Stimulated activated memory B cell treated with anti-CD40 and anti-IgM and Interleukin-4, amounts not matched to agents 10 μg/mL and 1 μg/mL and 100 μg/mL, for 72 hours (primary cell): ENCODE data around the gene PRAC1.

Source experiments
- ATAC-seq: fragments of 150-1000 bp; cut with Tn5 transposase; 2 replicates; pipeline ENCODE4 v1.10.0; 2021
- H3K27ac Mint-ChIP-seq: one replicate; pipeline ENCODE4 v1.8.0; 2022; ENCODE audit warnings: mild to moderate bottlenecking, mixed read lengths
- H3K27me3 Mint-ChIP-seq: one replicate; pipeline ENCODE4 v1.8.0; 2022; ENCODE audit warnings: mixed read lengths
- H3K36me3 Mint-ChIP-seq: one replicate; pipeline ENCODE4 v1.8.0; 2022; ENCODE audit warnings: mixed read lengths
- H3K4me1 Mint-ChIP-seq: one replicate; pipeline ENCODE4 v1.8.0; 2022; ENCODE audit warnings: mixed read lengths
- H3K4me3 Mint-ChIP-seq: one replicate; pipeline ENCODE4 v1.8.0; 2022; ENCODE audit warnings: mild to moderate bottlenecking, moderate library complexity, mixed read lengths
- H3K9me3 Mint-ChIP-seq: one replicate; pipeline ENCODE4 v1.8.0; 2022; ENCODE audit warnings: mixed read lengths

Gene PRAC1

GRCh38 chr17:48722201-48722907 lies at the start of gene PRAC1:
PRAC1 (minus strand) TSS chr17:48722518; CDS start chr17:48722392, 126 bp downstream.
- Mint-ChIP-seq H3K9me3 (no peaks in the 10 kb centered on the region), H3K4me3 (peak within 1 kb of the TSS; percentile 15), H3K36me3 (no peaks in the 10 kb centered on the region), H3K27ac (no peak within 1 kb of the TSS), H3K27me3 (peaks cover 99% of the 10 kb centered on the region), H3K4me1 (peaks cover 29% of the 10 kb centered on the region)
- ATAC-seq = no peak

GRCh38 chr17:48770954-48771353 lies 48.6 kb upstream of the PRAC1 start:
- no peak overlapping the region for H3K27ac Mint-ChIP-seq
- H3K4me3 Mint-ChIP-seq = no peak overlapping the region
- no peaks in the 10 kb centered on the region for H3K9me3 Mint-ChIP-seq
- peaks cover 77% of the 10 kb centered on the region for H3K27me3 Mint-ChIP-seq
- no peaks in the 10 kb centered on the region for H3K36me3 Mint-ChIP-seq
- no peak for ATAC-seq
- no peaks in the 10 kb centered on the region for H3K4me1 Mint-ChIP-seq

DNA sequence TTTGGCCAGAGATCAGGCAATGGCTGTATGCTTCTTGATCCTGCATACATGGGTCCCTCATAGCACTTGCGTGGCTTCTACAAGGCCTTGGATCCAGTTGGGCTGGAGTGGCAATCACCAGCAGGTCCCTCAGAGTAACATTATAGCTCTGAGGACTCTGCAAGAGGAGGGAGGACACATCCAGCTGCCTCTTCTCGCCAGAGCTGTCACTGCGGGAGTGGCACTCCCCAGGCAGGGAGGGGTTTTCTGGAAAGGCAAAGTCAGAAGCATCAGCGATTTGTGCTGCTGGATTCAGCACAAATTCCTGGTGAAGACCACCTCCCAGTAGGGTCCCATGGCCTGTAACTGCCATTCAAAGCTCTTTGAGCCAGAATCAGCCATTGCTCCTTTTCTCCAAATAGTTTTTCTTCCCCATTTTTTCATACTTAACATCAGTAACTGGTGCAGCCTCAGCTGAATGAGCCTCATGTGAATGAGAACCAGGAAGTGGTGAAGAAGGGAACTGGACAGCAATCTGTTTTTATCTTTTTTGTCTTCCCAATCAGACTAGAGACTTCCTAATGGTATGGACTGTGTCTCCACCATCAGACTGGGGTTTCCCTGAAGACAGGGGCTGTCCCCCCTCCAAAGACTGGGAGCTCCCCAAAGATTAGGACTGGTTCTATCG lies 46.8 kb upstream of the PRAC1 start:
- Mint-ChIP-seq H3K9me3 (no peaks in the 10 kb centered on the region), H3K27ac (no peak overlapping the region), H3K4me1 (no peaks in the 10 kb centered on the region), H3K36me3 (no peaks in the 10 kb centered on the region), H3K4me3 (no peak overlapping the region), H3K27me3 (peaks cover 59% of the 10 kb centered on the region)
- no peak for ATAC-seq

DNA sequence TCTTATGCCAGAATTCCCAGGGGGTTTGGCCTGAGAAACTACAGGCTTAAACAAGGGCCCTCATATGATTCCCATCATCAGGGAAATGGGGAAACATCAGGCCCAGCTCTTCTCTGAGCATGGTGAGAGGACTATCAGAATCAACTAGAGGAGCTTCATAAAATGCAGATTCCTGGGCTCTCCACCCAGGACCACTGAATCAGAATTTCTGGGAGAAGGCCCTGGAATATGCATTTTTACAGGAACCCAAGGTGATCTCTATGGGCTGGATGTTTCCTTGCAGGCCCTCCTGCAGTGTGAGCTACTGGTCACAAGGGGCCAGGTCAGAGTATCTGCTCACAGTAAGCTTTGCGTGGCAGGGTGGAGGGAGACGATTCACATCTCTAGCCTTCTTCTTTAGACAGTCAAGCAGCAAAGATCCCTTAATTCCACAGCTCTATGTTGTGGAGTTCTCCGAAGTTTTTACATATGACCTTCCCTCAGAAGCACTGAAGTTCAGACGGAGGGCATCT lies 45.0 kb upstream of the PRAC1 start:
- peaks cover 58% of the 10 kb centered on the region for H3K27me3 Mint-ChIP-seq
- no peak overlapping the region for H3K27ac Mint-ChIP-seq
- H3K36me3 Mint-ChIP-seq = no peaks in the 10 kb centered on the region
- H3K9me3 Mint-ChIP-seq = no peaks in the 10 kb centered on the region
- H3K4me1 Mint-ChIP-seq = no peaks in the 10 kb centered on the region
- ATAC-seq = no peak
- H3K4me3 Mint-ChIP-seq = no peak overlapping the region

- no peak overlapping the region for H3K4me3 Mint-ChIP-seq
- ATAC-seq = no peak
- peaks cover 69% of the 10 kb centered on the region for H3K27me3 Mint-ChIP-seq
- peaks cover 9% of the 10 kb centered on the region for H3K4me1 Mint-ChIP-seq
- H3K9me3 Mint-ChIP-seq = no peaks in the 10 kb centered on the region
- H3K36me3 Mint-ChIP-seq = no peaks in the 10 kb centered on the region
- no peak overlapping the region for H3K27ac Mint-ChIP-seq
Measured at GRCh38 chr17:48761114-48761513, 38.8 kb upstream of the PRAC1 start.

DNA sequence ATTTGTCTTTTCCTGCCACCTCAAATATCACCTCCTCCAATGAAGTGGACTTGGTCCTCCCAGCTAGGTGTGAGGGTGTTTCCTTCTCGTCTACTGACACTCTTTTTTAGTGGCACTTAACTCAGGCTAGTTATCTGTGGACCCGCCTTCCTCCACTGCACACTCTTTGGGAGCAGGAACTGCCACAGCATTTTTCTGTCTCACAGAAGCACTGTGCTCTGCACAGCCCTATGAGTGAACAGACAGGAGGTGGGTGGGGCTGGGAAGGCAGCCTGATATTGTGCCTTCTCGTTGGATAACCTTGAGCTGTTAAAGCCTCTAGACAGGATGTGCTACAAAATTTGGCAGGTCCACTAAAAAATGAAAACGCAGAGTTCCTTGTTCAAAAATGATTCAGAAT lies 38.1 kb upstream of the PRAC1 start:
- no peak for ATAC-seq
- H3K9me3 Mint-ChIP-seq = no peaks in the 10 kb centered on the region
- peaks cover 76% of the 10 kb centered on the region for H3K27me3 Mint-ChIP-seq
- no peak overlapping the region for H3K27ac Mint-ChIP-seq
- H3K4me1 Mint-ChIP-seq = peaks cover 9% of the 10 kb centered on the region
- H3K36me3 Mint-ChIP-seq = no peaks in the 10 kb centered on the region
- no peak overlapping the region for H3K4me3 Mint-ChIP-seq

DNA sequence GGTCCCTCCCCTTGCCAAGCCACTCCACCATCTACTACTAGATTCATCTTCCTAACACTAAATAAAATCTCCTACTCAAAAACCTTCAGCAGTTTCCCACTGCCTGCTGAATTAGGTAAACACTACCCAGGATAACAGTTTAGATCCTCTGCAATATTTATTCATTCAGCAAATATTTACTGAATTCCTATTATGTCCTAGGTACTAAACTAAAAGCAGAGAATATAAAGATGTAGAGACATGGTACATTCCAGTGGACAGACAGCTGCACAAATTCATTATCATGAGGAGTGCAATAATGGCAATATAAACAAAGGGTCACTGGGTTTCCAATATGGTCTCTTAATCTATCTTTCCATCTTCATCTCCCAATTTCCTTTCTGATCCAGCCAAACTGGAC lies 37.0 kb upstream of the PRAC1 start:
- peaks cover 9% of the 10 kb centered on the region for H3K4me1 Mint-ChIP-seq

DNA sequence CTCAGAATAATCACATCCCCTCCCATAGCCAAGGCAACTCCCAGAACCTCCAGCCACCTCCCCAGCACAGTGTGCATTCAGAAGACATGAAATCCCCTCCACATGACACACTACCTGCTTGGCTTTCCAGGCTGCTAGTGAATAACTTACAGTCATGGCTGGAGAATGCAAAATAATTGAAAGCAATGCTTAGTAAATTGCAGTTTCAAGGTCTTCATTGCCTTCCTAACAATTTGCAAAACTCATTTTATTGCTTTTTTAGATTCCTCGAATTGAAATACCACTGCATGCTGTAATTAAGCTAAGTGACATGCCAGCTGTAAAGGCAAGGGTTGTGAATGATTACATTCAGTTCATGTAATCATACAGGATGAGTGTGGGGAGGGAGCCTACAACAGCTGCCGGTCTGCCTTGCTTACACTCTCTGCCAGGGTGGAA lies 35.2 kb upstream of the PRAC1 start:
- Mint-ChIP-seq H3K4me1 (peaks cover 15% of the 10 kb centered on the region), H3K27me3 (peaks cover 90% of the 10 kb centered on the region), H3K4me3 (no peak overlapping the region), H3K9me3 (no peaks in the 10 kb centered on the region), H3K36me3 (no peaks in the 10 kb centered on the region), H3K27ac (no peak overlapping the region)
- ATAC-seq = no peak

More for the DNA sequence above, 37.0 kb upstream of the PRAC1 start:
- H3K4me3 Mint-ChIP-seq = no peak overlapping the region
- no peak for ATAC-seq
- no peaks in the 10 kb centered on the region for H3K9me3 Mint-ChIP-seq
- no peaks in the 10 kb centered on the region for H3K36me3 Mint-ChIP-seq
- H3K27me3 Mint-ChIP-seq = peaks cover 87% of the 10 kb centered on the region
- no peak overlapping the region for H3K27ac Mint-ChIP-seq

- Mint-ChIP-seq H3K27me3 (peaks cover 90% of the 10 kb centered on the region), H3K4me1 (peaks cover 15% of the 10 kb centered on the region), H3K4me3 (no peak overlapping the region), H3K27ac (no peak overlapping the region), H3K36me3 (no peaks in the 10 kb centered on the region), H3K9me3 (no peaks in the 10 kb centered on the region)
- ATAC-seq = no peak
Measured at GRCh38 chr17:48756830-48757251, 34.5 kb upstream of the PRAC1 start.

- Mint-ChIP-seq H3K4me3 (no peak overlapping the region), H3K36me3 (no peaks in the 10 kb centered on the region), H3K9me3 (no peaks in the 10 kb centered on the region), H3K4me1 (peaks cover 15% of the 10 kb centered on the region), H3K27me3 (peaks cover 86% of the 10 kb centered on the region), H3K27ac (no peak overlapping the region)
- ATAC-seq = no peak
Measured at GRCh38 chr17:48755356-48755755, 33.0 kb upstream of the PRAC1 start.

- peaks cover 15% of the 10 kb centered on the region for H3K4me1 Mint-ChIP-seq
- no peak for ATAC-seq
- H3K27ac Mint-ChIP-seq = no peak overlapping the region
- H3K9me3 Mint-ChIP-seq = no peaks in the 10 kb centered on the region
- H3K27me3 Mint-ChIP-seq = peaks cover 86% of the 10 kb centered on the region
- no peak overlapping the region for H3K4me3 Mint-ChIP-seq
- no peaks in the 10 kb centered on the region for H3K36me3 Mint-ChIP-seq
Measured at GRCh38 chr17:48754500-48755261, 32.4 kb upstream of the PRAC1 start.

DNA sequence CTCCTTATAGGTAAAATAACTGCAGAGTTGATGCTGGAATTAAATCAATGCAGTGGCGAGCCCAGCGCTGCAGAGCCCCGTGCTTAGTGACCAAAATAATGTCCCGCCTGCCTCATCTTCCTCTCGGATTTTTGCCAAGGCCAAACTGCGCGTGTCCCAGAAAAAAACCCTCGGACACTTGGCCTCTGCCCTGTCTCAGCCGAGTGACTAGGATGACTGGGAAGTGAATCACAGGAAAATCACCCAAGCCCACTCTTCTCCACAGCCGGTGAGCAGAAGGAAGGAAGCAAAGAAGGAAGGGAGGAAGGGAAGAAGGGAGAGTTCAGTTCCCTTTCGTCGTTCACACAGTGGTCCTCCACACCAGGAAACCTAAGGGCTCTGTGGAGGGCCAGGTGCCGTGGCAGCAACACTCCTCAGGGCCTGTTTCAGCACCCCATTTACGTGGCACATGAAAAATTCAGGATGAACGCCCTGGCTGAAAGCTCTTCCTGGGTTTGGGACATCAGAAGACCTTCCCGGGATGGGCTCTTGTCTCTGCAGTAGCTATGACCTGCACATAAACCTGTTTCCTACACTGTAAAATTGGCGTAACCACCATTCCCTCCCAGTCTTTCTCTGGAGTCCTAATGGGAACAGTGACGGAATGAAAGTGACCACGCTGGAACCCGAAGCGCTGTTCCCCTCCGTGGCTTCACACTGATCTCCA lies 31.6 kb upstream of the PRAC1 start:
- Mint-ChIP-seq H3K4me3 (no peak overlapping the region), H3K36me3 (no peaks in the 10 kb centered on the region), H3K9me3 (no peaks in the 10 kb centered on the region), H3K4me1 (peaks cover 15% of the 10 kb centered on the region), H3K27me3 (peaks cover 86% of the 10 kb centered on the region), H3K27ac (no peak overlapping the region)
- no peak for ATAC-seq

DNA sequence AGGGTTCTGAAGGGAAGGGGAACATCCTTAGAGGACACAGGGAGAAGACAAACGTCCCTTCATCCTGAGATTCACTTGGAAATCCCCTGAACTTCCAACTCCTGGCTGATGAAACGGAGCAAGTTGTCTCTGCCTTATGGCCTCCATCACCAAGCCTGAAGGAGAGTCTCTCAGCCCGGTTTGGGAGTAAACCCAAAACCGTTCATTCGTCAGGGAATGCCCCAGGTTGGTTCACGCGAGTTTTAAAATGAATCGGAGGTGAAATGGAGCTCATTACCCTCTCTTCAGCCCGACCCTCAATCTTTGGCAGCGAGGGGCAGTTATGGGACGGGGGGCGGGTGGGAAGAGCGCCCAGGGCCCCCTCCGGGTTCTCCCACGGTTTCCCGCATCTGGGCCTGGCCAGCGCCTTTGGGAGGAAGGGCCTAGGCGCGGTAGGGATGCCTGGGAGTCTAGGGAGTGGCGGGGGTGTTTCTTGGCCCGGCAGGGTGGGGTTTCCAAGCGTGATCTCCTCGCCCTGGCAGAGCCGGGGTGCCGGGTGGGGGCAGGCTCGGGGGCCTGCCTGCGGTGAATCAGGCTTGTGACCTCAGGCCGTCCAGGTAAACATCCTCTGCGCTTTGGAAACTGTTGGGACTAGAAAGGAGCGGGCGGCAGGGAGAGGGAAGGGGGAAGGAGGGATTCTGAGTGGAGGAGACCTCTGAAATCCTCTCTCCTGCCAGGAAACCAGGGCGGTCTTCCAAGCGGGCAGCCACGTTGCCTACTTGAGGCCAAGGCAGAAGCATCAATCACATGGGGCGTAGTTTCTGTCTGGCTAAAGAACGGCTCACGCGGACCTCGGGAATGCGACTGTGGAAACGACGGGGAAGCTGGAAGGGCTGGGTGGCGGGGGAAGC lies 30.3 kb upstream of the PRAC1 start:
- Mint-ChIP-seq H3K36me3 (no peaks in the 10 kb centered on the region), H3K4me1 (peaks cover 15% of the 10 kb centered on the region), H3K27me3 (peaks cover 88% of the 10 kb centered on the region), H3K4me3 (no peak overlapping the region), H3K27ac (no peak overlapping the region), H3K9me3 (no peaks in the 10 kb centered on the region)
- ATAC-seq = no peak

DNA sequence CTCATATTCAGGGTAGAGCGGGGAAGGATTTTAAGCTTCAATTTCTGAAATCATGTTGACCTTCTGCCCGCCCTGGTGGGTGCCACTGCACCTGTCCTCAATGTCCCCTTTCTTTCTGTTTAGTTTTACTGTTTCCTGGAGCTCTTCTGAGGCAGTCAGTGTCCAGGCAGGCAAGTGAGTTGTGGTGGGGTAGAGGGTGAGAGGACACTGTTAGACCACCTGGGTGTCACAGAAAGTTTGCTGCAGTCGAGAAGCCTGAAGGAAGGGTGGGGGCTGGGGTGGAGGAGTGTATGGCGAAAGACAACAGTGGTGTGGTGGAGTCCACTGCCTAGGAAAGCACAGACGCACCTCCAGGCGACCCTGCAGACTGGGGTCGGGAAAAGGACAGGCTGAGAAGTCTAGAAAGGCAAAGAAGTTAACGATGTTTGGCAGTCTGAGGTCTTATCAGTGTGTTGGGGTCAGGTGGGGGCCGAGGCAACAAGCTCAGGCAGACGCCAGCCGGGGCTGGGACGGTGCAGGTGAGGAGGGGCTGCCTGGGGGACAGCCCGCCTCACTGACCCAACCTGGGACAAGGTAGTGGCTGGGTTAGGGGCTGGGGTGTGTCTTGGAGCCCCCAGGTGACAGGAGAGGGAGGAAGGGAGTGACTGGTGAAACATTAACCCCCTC lies 29.5 kb upstream of the PRAC1 start:
- H3K4me3 Mint-ChIP-seq = no peak overlapping the region

More for the DNA sequence above, 29.5 kb upstream of the PRAC1 start:
- Mint-ChIP-seq H3K36me3 (no peaks in the 10 kb centered on the region), H3K4me1 (peaks cover 13% of the 10 kb centered on the region), H3K27ac (no peak overlapping the region), H3K27me3 (peaks cover 90% of the 10 kb centered on the region), H3K9me3 (no peaks in the 10 kb centered on the region)
- no peak for ATAC-seq
